ENCODE results near the gene TCF7L2.

DNA sequence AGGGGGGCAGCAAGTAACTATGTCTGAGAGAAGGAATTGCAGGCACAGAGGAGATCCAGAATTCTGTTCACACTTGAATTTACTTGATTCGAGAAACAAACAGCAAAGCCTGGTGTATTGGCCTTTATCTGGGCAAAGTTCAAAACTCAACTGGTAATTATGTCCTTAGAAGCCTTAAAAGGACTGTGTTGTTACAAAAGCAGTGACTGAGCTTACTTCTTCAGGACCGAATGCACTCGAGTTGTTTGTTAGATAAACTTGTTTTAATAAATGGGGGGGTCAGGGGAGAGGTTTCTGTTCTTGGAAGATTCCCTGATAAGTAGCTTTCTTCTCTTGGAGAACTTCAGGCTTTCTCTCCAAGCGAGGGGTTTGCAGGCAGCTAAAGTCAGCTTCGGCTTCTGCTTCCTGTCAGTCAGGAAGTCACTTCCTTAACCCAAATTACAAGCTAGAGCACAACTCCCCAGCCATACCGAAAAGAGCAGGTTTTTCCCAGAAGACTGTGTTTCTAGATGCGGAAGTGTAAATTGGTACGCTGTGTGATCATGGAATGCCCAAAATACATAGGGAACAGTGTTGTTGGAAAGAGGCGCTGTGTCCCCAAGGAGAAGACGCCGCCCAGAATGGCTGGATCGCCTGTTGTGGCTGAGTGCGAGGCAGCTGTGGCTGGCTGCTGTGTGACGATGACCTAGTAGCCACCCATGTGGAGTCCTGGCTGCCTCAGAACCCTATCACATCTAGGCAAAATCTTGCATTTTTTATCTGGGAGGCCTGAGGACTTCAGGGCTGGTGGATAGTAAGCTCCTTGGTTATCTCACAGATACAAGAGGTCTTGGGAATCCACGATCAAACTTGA, 110.4 kb downstream of the TCF7L2 start:
- no peak for TF ChIP-seq EZH2 (IDR thresholded peaks at IDR 0.05; ENCODE audit: low read depth)
- TF ChIP-seq, protein P1, sequence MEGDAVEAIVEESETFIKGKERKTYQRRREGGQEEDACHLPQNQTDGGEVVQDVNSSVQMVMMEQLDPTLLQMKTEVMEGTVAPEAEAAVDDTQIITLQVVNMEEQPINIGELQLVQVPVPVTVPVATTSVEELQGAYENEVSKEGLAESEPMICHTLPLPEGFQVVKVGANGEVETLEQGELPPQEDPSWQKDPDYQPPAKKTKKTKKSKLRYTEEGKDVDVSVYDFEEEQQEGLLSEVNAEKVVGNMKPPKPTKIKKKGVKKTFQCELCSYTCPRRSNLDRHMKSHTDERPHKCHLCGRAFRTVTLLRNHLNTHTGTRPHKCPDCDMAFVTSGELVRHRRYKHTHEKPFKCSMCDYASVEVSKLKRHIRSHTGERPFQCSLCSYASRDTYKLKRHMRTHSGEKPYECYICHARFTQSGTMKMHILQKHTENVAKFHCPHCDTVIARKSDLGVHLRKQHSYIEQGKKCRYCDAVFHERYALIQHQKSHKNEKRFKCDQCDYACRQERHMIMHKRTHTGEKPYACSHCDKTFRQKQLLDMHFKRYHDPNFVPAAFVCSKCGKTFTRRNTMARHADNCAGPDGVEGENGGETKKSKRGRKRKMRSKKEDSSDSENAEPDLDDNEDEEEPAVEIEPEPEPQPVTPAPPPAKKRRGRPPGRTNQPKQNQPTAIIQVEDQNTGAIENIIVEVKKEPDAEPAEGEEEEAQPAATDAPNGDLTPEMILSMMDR (conservative IDR thresholded peaks at IDR 0.05): no peak
